Colonic mucosa (tissue), 4 donors: ENCODE measurements around the gene DCAF17. TPM values are rescaled to one million over a fixed set of nuclear protein-coding genes. Genes with fewer than 3 reads are reported as not detected.
"Not testable (repeated sequence)": the region's sequence is repeated elsewhere in the genome, so short reads cannot be mapped to it uniquely, and the experiment has no call there.

ENCODE experiments used
- DNase-seq: peaks from one replicate; pipeline ENCODE4 v3.0.0-alpha.2; 2020
- H3K27ac ChIP-seq: fragments of 200-600 bp; one replicate; pipeline ENCODE4 v1.8.0; 2021
- H3K27me3 ChIP-seq: fragments of 200-600 bp; one replicate; pipeline ENCODE4 v1.8.0; 2021
- H3K36me3 ChIP-seq: fragments of 200-600 bp; one replicate; pipeline ENCODE4 v1.8.0; 2021
- H3K4me1 ChIP-seq: fragments of 200-600 bp; one replicate; pipeline ENCODE4 v1.8.0; 2021; ENCODE audit warnings: mild to moderate bottlenecking
- H3K4me3 ChIP-seq: fragments of 200-600 bp; one replicate; pipeline ENCODE4 v1.8.0; 2021
- H3K9ac ChIP-seq, 2 donors: one replicate each; pipeline ENCODE4 v1.7.0; 2013; ENCODE audit warnings: control low read depth in 2 of 2, low read depth in 2 of 2, low read length in 2 of 2
- H3K9me3 ChIP-seq: fragments of 200-600 bp; one replicate; pipeline ENCODE4 v1.8.0; 2021
- intact Hi-C: fragments of 100-400 bp; cut with DNase I; formaldehyde crosslinking; loops from one replicate; pipeline ENCODE4 v1.14.1; 2022
- total RNA-seq, 2 donors: library from RNA; stranded (reverse); fragmentation: NEBNext Ultra II Directional in 1 of 2; extraction: Animal tissue kit (Norgen Biotek cat#: 25700) in 1 of 2; gene quantifications; one replicate each; pipeline ENCODE4 v1.2.1, GENCODE V29; 2021
- TF ChIP-seq, protein P1 (sequence below): fragments of 200-600 bp; IDR thresholded peaks from one replicate; pipeline ENCODE4 v1.8.0; 2022; ENCODE audit warnings: antibody characterized with exemption, mild to moderate bottlenecking
- donor health status: healthy.
- donor health status: DM: no; HTN: no; CAD: no.
- donor health status: DM: no; HTN: no; CAD: no.

DCAF17 gene
- total RNA-seq, 2 donors from 2014 or later: 9.7 to 10.2 TPM

DNA sequence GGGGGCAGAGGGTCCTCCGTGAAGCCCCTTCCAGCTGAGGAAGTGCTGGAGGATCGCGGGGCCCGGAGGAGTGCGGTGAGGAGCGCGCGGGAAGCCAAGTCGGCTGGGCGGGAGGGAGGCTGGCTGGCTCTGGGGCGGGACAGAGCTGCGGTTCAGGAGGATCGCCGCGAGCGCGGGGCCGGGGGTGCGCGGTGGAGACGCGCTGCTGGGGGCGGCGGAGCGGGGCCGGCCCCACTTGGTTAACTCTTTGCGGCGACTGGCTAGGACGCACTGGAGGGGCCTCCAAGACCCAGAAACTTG, 88.7 kb downstream of the DCAF17 start:
- intact Hi-C loops: no loop called here
- no peaks in the 10 kb centered on the region for H3K27me3 ChIP-seq
- peak overlapping the region; percentile 77 for H3K27ac ChIP-seq
- no peaks in the 10 kb centered on the region for H3K36me3 ChIP-seq
- H3K9me3 ChIP-seq: no peaks in the 10 kb centered on the region
- H3K4me1 ChIP-seq: no peaks in the 10 kb centered on the region
- peak overlapping the region; percentile 75 for H3K4me3 ChIP-seq
- DNase-seq: peak; percentile 23
- TF ChIP-seq, protein P1, sequence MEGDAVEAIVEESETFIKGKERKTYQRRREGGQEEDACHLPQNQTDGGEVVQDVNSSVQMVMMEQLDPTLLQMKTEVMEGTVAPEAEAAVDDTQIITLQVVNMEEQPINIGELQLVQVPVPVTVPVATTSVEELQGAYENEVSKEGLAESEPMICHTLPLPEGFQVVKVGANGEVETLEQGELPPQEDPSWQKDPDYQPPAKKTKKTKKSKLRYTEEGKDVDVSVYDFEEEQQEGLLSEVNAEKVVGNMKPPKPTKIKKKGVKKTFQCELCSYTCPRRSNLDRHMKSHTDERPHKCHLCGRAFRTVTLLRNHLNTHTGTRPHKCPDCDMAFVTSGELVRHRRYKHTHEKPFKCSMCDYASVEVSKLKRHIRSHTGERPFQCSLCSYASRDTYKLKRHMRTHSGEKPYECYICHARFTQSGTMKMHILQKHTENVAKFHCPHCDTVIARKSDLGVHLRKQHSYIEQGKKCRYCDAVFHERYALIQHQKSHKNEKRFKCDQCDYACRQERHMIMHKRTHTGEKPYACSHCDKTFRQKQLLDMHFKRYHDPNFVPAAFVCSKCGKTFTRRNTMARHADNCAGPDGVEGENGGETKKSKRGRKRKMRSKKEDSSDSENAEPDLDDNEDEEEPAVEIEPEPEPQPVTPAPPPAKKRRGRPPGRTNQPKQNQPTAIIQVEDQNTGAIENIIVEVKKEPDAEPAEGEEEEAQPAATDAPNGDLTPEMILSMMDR: no peak
- peak overlapping the region; percentile 54 to 57 for H3K9ac ChIP-seq

DNA sequence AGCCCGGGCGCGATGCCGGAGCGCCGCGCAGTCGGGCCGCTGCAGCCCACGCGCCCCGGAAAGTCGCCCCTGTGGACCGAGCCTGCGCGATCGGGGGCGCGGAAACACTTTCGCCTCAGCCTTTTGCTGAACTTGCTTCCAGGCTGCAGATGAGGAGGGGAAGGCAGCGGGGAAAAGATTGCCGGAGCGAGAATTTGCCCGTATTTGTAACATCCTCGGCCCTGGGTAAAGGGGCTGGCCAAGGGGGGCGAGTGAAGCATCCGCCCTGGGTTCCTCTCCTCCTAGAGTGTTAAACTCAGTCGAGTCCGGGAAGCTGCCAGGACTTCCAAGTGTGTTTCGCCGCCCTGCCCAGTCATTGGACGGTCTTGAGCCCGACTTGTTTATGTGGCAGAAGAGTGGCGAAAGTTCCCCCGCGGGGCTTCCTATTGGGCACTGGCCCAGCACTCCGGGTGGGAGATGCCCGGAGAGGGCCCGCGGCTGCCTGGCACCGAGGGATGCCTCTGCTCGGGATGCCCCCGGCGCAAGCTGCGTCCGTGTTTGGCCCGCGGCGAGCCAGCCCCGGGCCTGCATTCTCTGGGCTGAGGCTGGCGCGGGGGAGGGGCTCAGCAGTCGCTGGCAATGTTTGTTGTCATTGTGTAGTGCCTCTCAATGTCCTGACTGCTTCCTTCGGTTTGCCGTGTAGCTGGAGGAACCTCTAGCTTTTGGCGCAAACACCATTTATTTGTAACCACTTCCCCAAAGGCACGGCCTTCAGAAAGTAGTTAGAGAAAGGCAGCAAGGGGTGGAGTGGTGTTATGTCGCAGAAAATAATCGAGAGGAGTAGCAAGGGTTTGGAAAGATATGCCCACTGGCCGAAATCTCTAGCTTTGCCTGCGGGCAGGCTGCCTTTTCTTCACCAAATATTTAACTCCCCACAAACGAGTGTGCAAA, 89.3 kb downstream of the DCAF17 start:
- peak overlapping the region; percentile 77 for H3K27ac ChIP-seq
- intact Hi-C loops: no loop called here
- TF ChIP-seq, protein P1: no peak
- H3K4me1 ChIP-seq: no peaks in the 10 kb centered on the region
- no peaks in the 10 kb centered on the region for H3K36me3 ChIP-seq
- H3K27me3 ChIP-seq: no peaks in the 10 kb centered on the region
- H3K9ac ChIP-seq: peak overlapping the region; percentile 54 to 57
- peak overlapping the region; percentile 75 for H3K4me3 ChIP-seq
- DNase-seq: peak; percentile 76
- no peaks in the 10 kb centered on the region for H3K9me3 ChIP-seq

DNA sequence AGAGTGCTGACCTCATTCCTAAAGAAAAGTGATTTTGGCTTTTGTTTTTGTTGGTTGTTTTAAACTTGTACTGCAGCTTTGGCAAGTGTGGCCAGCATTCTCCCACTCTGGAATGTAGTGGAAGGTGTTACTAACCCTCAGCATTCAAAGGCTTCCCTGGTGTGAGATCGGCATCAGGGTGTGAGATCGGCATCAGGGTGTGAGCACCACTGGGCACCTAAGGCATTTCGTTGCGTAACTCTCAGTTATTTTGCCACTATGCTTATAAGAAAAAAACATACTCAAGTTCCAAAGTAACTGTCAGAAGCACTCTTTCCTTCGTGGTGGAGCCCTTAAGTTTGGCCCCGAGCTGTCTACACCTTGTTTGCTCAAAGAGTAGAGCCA, 90.0 kb downstream of the DCAF17 start:
- Histone ChIP-seq H3K9ac (peak overlapping the region in 1 of 2 donors; percentile 54), H3K27ac (peak overlapping the region; percentile 77), H3K36me3 (no peaks in the 10 kb centered on the region), H3K4me3 (peak overlapping the region; percentile 75), H3K9me3 (no peaks in the 10 kb centered on the region), H3K4me1 (no peaks in the 10 kb centered on the region), H3K27me3 (no peaks in the 10 kb centered on the region)
- TF ChIP-seq, protein P1: no peak
- intact Hi-C loops: no loop called here
- DNase-seq: no peak

DNA sequence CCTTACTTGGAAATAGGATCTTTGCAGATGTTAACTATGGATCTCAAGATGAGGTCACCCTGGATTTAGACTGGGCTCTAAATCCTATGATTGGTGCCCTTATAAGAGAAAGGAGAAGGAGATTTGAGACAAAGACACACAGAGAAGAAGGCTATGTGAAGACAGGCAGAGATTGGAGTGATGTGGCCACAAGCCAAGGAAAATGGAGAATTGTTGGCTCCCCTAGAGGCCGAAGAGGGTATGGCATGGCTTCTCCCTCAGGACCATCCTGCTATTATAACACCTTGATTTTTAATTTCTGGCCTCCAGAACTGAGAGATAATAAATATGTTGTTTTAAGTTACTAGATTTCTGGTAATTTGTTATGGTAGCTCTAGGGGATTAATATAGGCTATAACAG, 95.9 kb downstream of the DCAF17 start:
- Histone ChIP-seq H3K36me3 (no peaks in the 10 kb centered on the region), H3K27me3 (no peaks in the 10 kb centered on the region), H3K9me3 (no peaks in the 10 kb centered on the region), H3K27ac (no peak overlapping the region), H3K4me3 (no peak overlapping the region), H3K4me1 (no peaks in the 10 kb centered on the region), H3K9ac (no peak overlapping the region)
- intact Hi-C loops: no loop called here
- TF ChIP-seq, protein P1: peak; percentile 33
- DNase-seq: no peak

DNA sequence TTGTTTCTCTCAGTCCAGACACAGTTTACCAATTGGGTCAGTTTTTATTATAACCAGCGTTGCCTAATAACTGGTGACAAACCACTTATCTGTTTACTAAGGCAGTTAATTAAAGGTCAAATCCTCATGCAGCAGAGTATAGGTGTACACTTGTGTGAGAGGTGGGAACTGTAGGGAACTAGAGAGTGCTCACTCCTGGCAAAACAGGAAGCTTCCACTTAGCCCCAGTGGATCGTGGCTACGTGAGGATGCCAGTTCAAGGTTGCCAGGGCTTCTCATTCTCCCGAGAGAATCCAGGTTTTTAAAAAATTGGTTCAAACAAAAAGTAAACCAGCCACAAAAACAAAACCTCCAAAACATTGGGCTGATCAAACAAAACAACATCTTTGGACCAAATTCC, 96.4 kb downstream of the DCAF17 start:
- H3K27ac ChIP-seq: no peak overlapping the region
- no peak for DNase-seq
- H3K27me3 ChIP-seq: no peaks in the 10 kb centered on the region
- intact Hi-C loops: no loop called here
- no peaks in the 10 kb centered on the region for H3K4me1 ChIP-seq
- H3K36me3 ChIP-seq: no peaks in the 10 kb centered on the region
- H3K9ac ChIP-seq: no peak overlapping the region
- no peak overlapping the region for H3K4me3 ChIP-seq
- H3K9me3 ChIP-seq: no peaks in the 10 kb centered on the region
- TF ChIP-seq, protein P1: no peak

DNA sequence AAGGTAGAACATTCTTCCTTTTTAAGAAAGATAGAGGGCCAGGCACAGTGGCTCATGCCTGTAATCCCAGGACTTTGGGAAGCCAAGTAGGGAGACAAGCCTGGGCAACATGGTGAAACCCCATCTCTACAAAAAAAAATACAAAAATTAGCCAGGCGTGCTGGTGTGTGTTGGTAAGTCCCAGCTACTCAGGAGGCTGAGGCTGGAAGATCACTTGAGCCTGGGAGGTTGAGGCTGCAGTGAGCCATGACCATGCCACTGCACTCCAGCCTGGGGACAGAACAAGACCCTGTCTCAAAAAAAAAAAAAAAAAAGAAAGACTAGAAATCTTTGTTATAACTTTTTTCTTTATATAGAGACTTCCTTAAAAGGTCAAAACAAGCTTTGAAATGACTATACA, 96.8 kb downstream of the DCAF17 start:
- H3K4me1 ChIP-seq, intact Hi-C loops, H3K4me3 ChIP-seq, H3K36me3 ChIP-seq, DNase-seq, H3K9me3 ChIP-seq, H3K9ac ChIP-seq, H3K27ac ChIP-seq, H3K27me3 ChIP-seq: not testable (repeated sequence)
